Transverse colon (tissue), 4 donors: Measurements from ENCODE around the gene FBF1. TPM values are rescaled to one million over a fixed set of nuclear protein-coding genes. Genes with fewer than 3 reads are reported as not detected.

Experiments used
- DNase-seq: peaks from one replicate; pipeline ENCODE4 v3.0.0-alpha.2; 2019
- H3K27ac ChIP-seq, 4 donors: fragments of 200-600 bp; sonication (generic); 2 replicates each; pipeline ENCODE4 v1.5.1; 2016 to 2018; ENCODE audit warnings: inconsistent platforms in 4 of 4
- H3K27me3 ChIP-seq: fragments of 200-600 bp; sonication (generic); 2 replicates; pipeline ENCODE4 v1.5.1; 2017; ENCODE audit warnings: inconsistent platforms
- H3K36me3 ChIP-seq, 4 donors: fragments of 200-600 bp; sonication (generic); 2 replicates each; pipeline ENCODE4 v1.5.1; 2017 to 2019; ENCODE audit warnings: inconsistent platforms in 4 of 4
- H3K4me1 ChIP-seq, 4 donors: fragments of 200-600 bp; sonication (generic); 2 replicates each; pipeline ENCODE4 v1.5.1; 2017 to 2020; ENCODE audit warnings: inconsistent platforms in 4 of 4
- H3K4me3 ChIP-seq, 4 donors: fragments of 200-600 bp; sonication (generic); 1 replicate in 1 of 4; 2 replicates in 3 of 4; pipeline versions ENCODE4 v1.5.1 to v1.6.1; 2017 to 2019; ENCODE audit warnings: inconsistent platforms in 4 of 4
- H3K9me3 ChIP-seq, 2 donors: fragments of 200-600 bp; sonication (generic); 2 replicates each; pipeline ENCODE4 v1.5.1; 2017 to 2019; ENCODE audit warnings: inconsistent platforms in 2 of 2
- EP300 ChIP-seq: sonication (generic); formaldehyde crosslinking; IDR thresholded peaks from one replicate; pipeline ENCODE4 v1.6.1; 2017; ENCODE audit warnings: antibody characterized with exemption, low read depth
- POLR2A ChIP-seq: fragments of 450-650 bp; IDR thresholded peaks from one replicate; pipeline ENCODE4 v1.6.1; 2016; ENCODE audit warnings: antibody characterized with exemption, mild to moderate bottlenecking, moderate library complexity
- POLR2AphosphoS5 ChIP-seq, 3 donors: sonication (generic); formaldehyde crosslinking; IDR thresholded peaks; one replicate each; pipeline ENCODE4 v1.6.1; 2016; ENCODE audit warnings: antibody characterized with exemption in 3 of 3
- WGBS, 2 donors: methylation state at CpG; one replicate each; pipeline ENCODE4 v1.1.5; 2018; ENCODE audit warnings: low coverage in 1 of 2; 5-methylcytosine and 5-hydroxymethylcytosine counted together
- in situ Hi-C, 4 donors: fragments of 200-750 bp; cut with MboI; loops; one replicate each; pipeline versions ENCODE4 v1.15.0 to v1.15.1; 2017; ENCODE audit warnings: low sequenced_read_pairs in 3 of 4, low pct_ligation_motif_present in 1 of 4, low pct_unique_long_range_greater_than_20kb in 1 of 4
- intact Hi-C: fragments of 100-400 bp; cut with DNase I; formaldehyde crosslinking; loops from one replicate; pipeline ENCODE4 v1.15.1; 2023; ENCODE audit warnings: low total_unique reads
- total RNA-seq, 4 donors: library from RNA; depleted of rRNA; stranded (reverse); fragments of >200 nt; gene quantifications; one replicate each; pipeline ENCODE4 v1.1.0, GENCODE V29; 2016
- TF ChIP-seq, protein P1 (sequence below), 5 experiments: fragments of 200-600 bp in 3 of 5; fragments of 450-650 bp in 2 of 5; sonication (generic) in 3 of 5; IDR thresholded peaks; 1 replicate in 2 of 5; 2 replicates in 3 of 5; pipeline ENCODE4 v1.5.1; 2016 to 2017; ENCODE audit warnings: antibody characterized with exemption in 5 of 5, inconsistent platforms in 3 of 5, mild to moderate bottlenecking in 2 of 5, moderate library complexity in 1 of 5

Gene FBF1
- total RNA-seq, 4 donors from 2014 or later: 2.9 to 29.9 (median 7.9) TPM

DNA sequence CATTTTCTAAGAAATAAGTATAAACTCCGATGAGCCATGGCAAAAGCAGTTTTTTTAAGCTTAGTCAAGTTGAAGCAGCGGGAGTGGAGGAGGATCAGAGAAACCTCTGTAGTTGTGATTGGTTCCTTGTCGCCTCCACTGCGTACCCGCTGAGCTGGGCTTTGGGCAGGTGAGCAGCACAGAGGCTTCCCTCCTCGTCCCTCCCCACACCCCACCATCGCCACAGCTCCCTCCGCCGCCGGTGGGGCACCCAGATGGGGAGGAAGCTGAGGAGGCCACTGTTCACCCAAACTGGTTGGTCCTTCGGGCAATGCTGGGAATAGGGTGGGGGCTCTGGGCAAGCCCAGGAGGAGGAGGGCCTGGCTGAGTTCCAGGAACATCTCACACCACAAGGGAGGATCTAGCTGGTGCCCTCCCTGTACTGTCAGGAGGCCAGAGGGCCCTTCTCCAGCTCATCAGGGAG, 31.0 kb downstream of the FBF1 start:
- no peaks in the 10 kb centered on the region for H3K27me3 ChIP-seq
- intact Hi-C loops: loop anchor here (5.0 kb wide), 1 partner anchor 92 kb away; the partner anchor contains the start of gene CDK3
- H3K27ac ChIP-seq: no peak overlapping the region
- no peak for DNase-seq
- no peak overlapping the region for H3K4me3 ChIP-seq
- H3K9me3 ChIP-seq: no peaks in the 10 kb centered on the region
- WGBS, 2 donors: 48 to 80% methylated on average over 1 to 11 of the region's 11 CpGs
- in situ Hi-C loops: loop anchor here (5.0 to 25.0 kb wide), 6 partner anchors 75 to 277 kb away; partner anchors contain the start of gene CDK3 (in 2 of the 4)
- no peaks in the 10 kb centered on the region for H3K36me3 ChIP-seq
- TF ChIP-seq POLR2AphosphoS5 (IDR thresholded peaks at IDR 0.05) (no peak), EP300 (no peak), POLR2A (no peak)
- TF ChIP-seq, protein P1, sequence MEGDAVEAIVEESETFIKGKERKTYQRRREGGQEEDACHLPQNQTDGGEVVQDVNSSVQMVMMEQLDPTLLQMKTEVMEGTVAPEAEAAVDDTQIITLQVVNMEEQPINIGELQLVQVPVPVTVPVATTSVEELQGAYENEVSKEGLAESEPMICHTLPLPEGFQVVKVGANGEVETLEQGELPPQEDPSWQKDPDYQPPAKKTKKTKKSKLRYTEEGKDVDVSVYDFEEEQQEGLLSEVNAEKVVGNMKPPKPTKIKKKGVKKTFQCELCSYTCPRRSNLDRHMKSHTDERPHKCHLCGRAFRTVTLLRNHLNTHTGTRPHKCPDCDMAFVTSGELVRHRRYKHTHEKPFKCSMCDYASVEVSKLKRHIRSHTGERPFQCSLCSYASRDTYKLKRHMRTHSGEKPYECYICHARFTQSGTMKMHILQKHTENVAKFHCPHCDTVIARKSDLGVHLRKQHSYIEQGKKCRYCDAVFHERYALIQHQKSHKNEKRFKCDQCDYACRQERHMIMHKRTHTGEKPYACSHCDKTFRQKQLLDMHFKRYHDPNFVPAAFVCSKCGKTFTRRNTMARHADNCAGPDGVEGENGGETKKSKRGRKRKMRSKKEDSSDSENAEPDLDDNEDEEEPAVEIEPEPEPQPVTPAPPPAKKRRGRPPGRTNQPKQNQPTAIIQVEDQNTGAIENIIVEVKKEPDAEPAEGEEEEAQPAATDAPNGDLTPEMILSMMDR (IDR thresholded peaks at IDR 0.05): no peak
- peaks cover 0 to 8% (median 7%) of the 10 kb centered on the region in 4 donors for H3K4me1 ChIP-seq

DNA sequence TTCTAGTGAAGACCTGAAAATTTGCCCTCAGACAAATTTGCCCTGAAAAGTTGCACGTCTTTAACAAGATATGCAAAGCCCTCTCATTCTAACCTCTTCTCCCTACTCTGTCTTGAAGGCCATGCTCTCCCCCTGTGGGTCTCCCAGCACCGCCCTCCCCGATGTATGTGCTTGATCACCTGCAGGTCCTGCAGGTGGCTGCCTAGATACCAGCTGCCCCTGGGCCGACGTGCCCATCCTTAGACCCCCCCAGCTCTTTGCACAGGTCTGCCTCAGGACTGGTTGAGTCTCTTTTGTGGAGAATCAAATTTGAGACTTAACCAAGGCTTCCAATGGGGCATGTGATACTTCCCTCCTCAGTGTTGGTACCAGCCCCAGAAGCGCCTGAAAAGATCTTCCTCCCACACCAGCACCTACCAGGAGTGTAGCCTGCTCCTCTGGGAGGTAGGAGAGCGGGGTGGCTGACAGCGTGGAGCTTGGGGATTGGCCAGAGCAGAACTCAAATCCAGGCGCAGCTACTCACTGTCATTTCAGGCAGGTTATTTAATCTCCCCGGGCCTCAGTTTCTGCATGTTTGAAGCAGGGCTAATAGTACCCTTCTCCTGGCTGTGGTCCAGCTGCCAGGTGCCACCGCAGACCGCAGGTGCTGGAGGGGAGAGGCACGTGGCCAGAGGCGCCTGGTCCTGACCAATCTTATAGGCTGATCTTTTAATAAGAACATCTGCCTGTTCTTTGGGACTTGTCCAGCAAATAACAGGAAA, 31.6 kb downstream of the FBF1 start:
- Histone ChIP-seq H3K27me3 (no peaks in the 10 kb centered on the region), H3K27ac (no peak overlapping the region), H3K4me1 (peaks cover under 1 to 10% (median 7%) of the 10 kb centered on the region in 4 donors), H3K9me3 (no peaks in the 10 kb centered on the region), H3K36me3 (no peaks in the 10 kb centered on the region), H3K4me3 (no peak overlapping the region)
- TF ChIP-seq EP300 (no peak), POLR2A (no peak), POLR2AphosphoS5 (IDR thresholded peaks at IDR 0.05) (no peak)
- TF ChIP-seq, protein P1 (IDR thresholded peaks at IDR 0.05): no peak
- DNase-seq: no peak
- WGBS, 2 donors: 63% methylated on average over 14 of the region's 14 CpGs; no CpG with 5 or more reads in 1 of the 2 donors
- intact Hi-C loops (loop anchor here (5.0 kb wide), 1 partner anchor 93 kb away; the partner anchor contains the start of gene CDK3), in situ Hi-C loops (loop anchor here (5.0 to 25.0 kb wide), 4 partner anchors 86 to 278 kb away; partner anchors contain the start of gene CDK3 (in 1 of the 4))

DNA sequence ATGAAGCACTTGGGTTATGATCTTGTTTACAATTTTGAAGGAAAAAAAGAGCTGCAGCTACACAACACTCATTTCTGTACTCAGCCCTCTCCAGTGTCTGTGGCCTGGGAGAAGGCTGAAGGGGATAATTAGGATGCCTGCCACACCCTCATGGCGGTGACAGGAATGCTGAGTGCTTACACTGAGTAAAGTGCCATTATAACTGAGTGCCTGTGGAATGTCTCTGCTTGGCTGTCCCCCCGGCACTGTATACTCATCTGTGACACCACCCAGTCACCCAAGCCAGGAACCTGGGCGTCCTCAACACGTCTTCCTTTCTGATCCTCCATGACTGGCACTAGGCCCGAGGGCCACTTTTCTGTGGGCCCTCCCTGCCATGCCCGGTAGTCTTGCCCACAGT, 32.6 kb downstream of the FBF1 start:
- WGBS, 2 donors: 60% methylated on average over 6 of the region's 6 CpGs; no CpG with 5 or more reads in 1 of the 2 donors
- Histone ChIP-seq H3K36me3 (no peaks in the 10 kb centered on the region), H3K27me3 (no peaks in the 10 kb centered on the region), H3K4me1 (peaks cover 10 to 19% (median 17%) of the 10 kb centered on the region in 4 donors), H3K4me3 (no peak overlapping the region), H3K9me3 (no peaks in the 10 kb centered on the region), H3K27ac (no peak overlapping the region)
- intact Hi-C loops: loop anchor here (5.0 kb wide), 1 partner anchor 94 kb away; the partner anchor contains the start of gene CDK3
- DNase-seq: peak; percentile 38
- in situ Hi-C loops: loop anchor here (5.0 to 25.0 kb wide), 4 partner anchors 87 to 279 kb away; partner anchors contain the start of gene CDK3 (in 1 of the 4)
- TF ChIP-seq EP300 (no peak), POLR2A (no peak), POLR2AphosphoS5 (IDR thresholded peaks at IDR 0.05) (no peak)
- TF ChIP-seq, protein P1 (IDR thresholded peaks at IDR 0.05): no peak
